Activated naive CD4-positive, alpha-beta T cell treated with anti-CD3 and anti-CD28 coated beads, Interleukin-2, amount 50 U/mL, for 72 hours (primary cell): ENCODE measurements around the gene CYSTM1. TPM values are rescaled to one million over a fixed set of nuclear protein-coding genes. Genes with fewer than 3 reads are reported as not detected.

ENCODE experiments used
- ATAC-seq, 2 donors: fragments of 150-1000 bp; cut with Tn5 transposase; 2 replicates each; pipeline ENCODE4 v1.10.0; 2021; ENCODE audit warnings: mild to moderate bottlenecking in 2 of 2, moderate library complexity in 2 of 2
- DNase-seq, 2 donors: peaks; one replicate each; pipeline ENCODE4 v3.0.0; 2021 to 2022; ENCODE audit warnings: low spot score in 2 of 2
- H3K27ac Mint-ChIP-seq, 2 donors: one replicate each; pipeline ENCODE4 v1.8.0; 2022; ENCODE audit warnings: mild to moderate bottlenecking in 2 of 2, mixed read lengths in 2 of 2
- H3K36me3 Mint-ChIP-seq, 2 donors: one replicate each; pipeline ENCODE4 v1.8.0; 2022; ENCODE audit warnings: mixed read lengths in 2 of 2
- H3K9me3 Mint-ChIP-seq, 2 donors: one replicate each; pipeline ENCODE4 v1.8.0; 2022; ENCODE audit warnings: mixed read lengths in 2 of 2
- total RNA-seq, 2 donors: library from RNA; stranded (reverse); gene quantifications; one replicate each; pipeline ENCODE4 v1.2.3, GENCODE V29; 2022

CYSTM1 gene
- total RNA-seq, 2 donors from 2014 or later: 10.8 to 18.8 TPM

GRCh38 chr5:140235791-140236551 is 61.0 kb downstream of the CYSTM1 start:
- Mint-ChIP-seq H3K27ac (peak overlapping the region in 1 of 2 donors; percentile 10), H3K9me3 (no peaks in the 10 kb centered on the region), H3K36me3 (no peaks in the 10 kb centered on the region)
- ATAC-seq (no peak), DNase-seq (no peak)

GRCh38 chr5:140236891-140237598 is 62.1 kb downstream of the CYSTM1 start:
- no peaks in the 10 kb centered on the region for H3K36me3 Mint-ChIP-seq
- H3K27ac Mint-ChIP-seq: no peak overlapping the region
- DNase-seq (no peak), ATAC-seq (no peak)
- no peaks in the 10 kb centered on the region for H3K9me3 Mint-ChIP-seq

- ATAC-seq: no peak
- no peaks in the 10 kb centered on the region for H3K9me3 Mint-ChIP-seq
- H3K27ac Mint-ChIP-seq: peak overlapping the region in 1 of 2 donors; percentile 64
- no peaks in the 10 kb centered on the region for H3K36me3 Mint-ChIP-seq
- no peak for DNase-seq
These were observed 63.8 kb downstream of the CYSTM1 start for GRCh38 chr5:140238756-140239155.

- ATAC-seq (peak in 1 of 2 donors; percentile 14), DNase-seq (no peak)
- Mint-ChIP-seq H3K9me3 (no peaks in the 10 kb centered on the region), H3K36me3 (no peaks in the 10 kb centered on the region), H3K27ac (no peak overlapping the region)
These were observed 64.5 kb downstream of the CYSTM1 start for GRCh38 chr5:140239461-140239860.

GRCh38 chr5:140239939-140240700 is 65.1 kb downstream of the CYSTM1 start:
- no peaks in the 10 kb centered on the region for H3K9me3 Mint-ChIP-seq
- no peaks in the 10 kb centered on the region for H3K36me3 Mint-ChIP-seq
- DNase-seq (peak in 1 of 2 donors; percentile 66), ATAC-seq (peak; percentile 71 to 78)
- H3K27ac Mint-ChIP-seq: peak overlapping the region in 1 of 2 donors; percentile 44

GRCh38 chr5:140240987-140241706 is 66.2 kb downstream of the CYSTM1 start:
- no peaks in the 10 kb centered on the region for H3K9me3 Mint-ChIP-seq
- no peak for ATAC-seq
- DNase-seq: no peak
- no peaks in the 10 kb centered on the region for H3K36me3 Mint-ChIP-seq
- no peak overlapping the region for H3K27ac Mint-ChIP-seq

- no peak for DNase-seq
- Mint-ChIP-seq H3K27ac (no peak overlapping the region), H3K36me3 (no peaks in the 10 kb centered on the region), H3K9me3 (no peaks in the 10 kb centered on the region)
- ATAC-seq: no peak
These were observed 67.1 kb downstream of the CYSTM1 start for GRCh38 chr5:140242099-140242498.

- H3K9me3 Mint-ChIP-seq: no peaks in the 10 kb centered on the region
- H3K27ac Mint-ChIP-seq: no peak overlapping the region
- DNase-seq (no peak), ATAC-seq (no peak)
- H3K36me3 Mint-ChIP-seq: no peaks in the 10 kb centered on the region
These were observed 68.0 kb downstream of the CYSTM1 start for GRCh38 chr5:140242890-140243585.

GRCh38 chr5:140243706-140244250 is 68.8 kb downstream of the CYSTM1 start:
- Mint-ChIP-seq H3K36me3 (no peaks in the 10 kb centered on the region), H3K27ac (no peak overlapping the region)
- no peak for ATAC-seq

GRCh38 chr5:140244525-140245025 is 69.6 kb downstream of the CYSTM1 start:
- DNase-seq (peak; percentile 73 to 84), ATAC-seq (peak; percentile 73 to 76)
- H3K36me3 Mint-ChIP-seq: peaks cover 0 to 8% of the 10 kb centered on the region in 2 donors
- H3K9me3 Mint-ChIP-seq: no peaks in the 10 kb centered on the region
- H3K27ac Mint-ChIP-seq: peak overlapping the region; percentile 7 to 44

More at GRCh38 chr5:140243706-140244250, 68.8 kb downstream of the CYSTM1 start:
- H3K9me3 Mint-ChIP-seq: no peaks in the 10 kb centered on the region
- no peak for DNase-seq

- peaks cover 0 to 13% of the 10 kb centered on the region in 2 donors for H3K36me3 Mint-ChIP-seq
- ATAC-seq (peak in 1 of 2 donors; percentile 18), DNase-seq (no peak)
- no peaks in the 10 kb centered on the region for H3K9me3 Mint-ChIP-seq
- H3K27ac Mint-ChIP-seq: peak overlapping the region in 1 of 2 donors; percentile 7
These were observed 70.4 kb downstream of the CYSTM1 start for GRCh38 chr5:140245341-140245740.

- Mint-ChIP-seq H3K9me3 (no peaks in the 10 kb centered on the region), H3K36me3 (peaks cover 0 to 16% of the 10 kb centered on the region in 2 donors), H3K27ac (no peak overlapping the region)
- ATAC-seq: no peak
- no peak for DNase-seq
These were observed 70.9 kb downstream of the CYSTM1 start for GRCh38 chr5:140245926-140246325.

GRCh38 chr5:140246378-140247122 is 71.6 kb downstream of the CYSTM1 start:
- H3K36me3 Mint-ChIP-seq: peaks cover 0 to 16% of the 10 kb centered on the region in 2 donors
- no peaks in the 10 kb centered on the region for H3K9me3 Mint-ChIP-seq
- H3K27ac Mint-ChIP-seq: no peak overlapping the region
- DNase-seq (no peak), ATAC-seq (no peak)

- H3K36me3 Mint-ChIP-seq: peaks cover 0 to 23% of the 10 kb centered on the region in 2 donors
- DNase-seq: no peak
- no peak for ATAC-seq
- H3K27ac Mint-ChIP-seq: no peak overlapping the region
- no peaks in the 10 kb centered on the region for H3K9me3 Mint-ChIP-seq
These were observed 73.4 kb downstream of the CYSTM1 start for GRCh38 chr5:140248414-140248813.

GRCh38 chr5:140249536-140249935 is 74.5 kb downstream of the CYSTM1 start:
- Mint-ChIP-seq H3K36me3 (peaks cover 0 to 23% of the 10 kb centered on the region in 2 donors), H3K27ac (no peak overlapping the region), H3K9me3 (no peaks in the 10 kb centered on the region)
- ATAC-seq: no peak
- DNase-seq: no peak
